PC-3 (cell line): ENCODE results near the gene POTEM.
"Not testable (repeated sequence)": the region's sequence is repeated elsewhere in the genome, so short reads cannot be mapped to it uniquely, and the experiment has no call there.

Source experiments
- CTCF ChIP-seq: fragments of 300-600 bp; sonication (generic); conservative IDR thresholded peaks from 2 replicates; pipeline ENCODE4 v1.5.1; 2017; ENCODE audit warnings: antibody characterized with exemption, low read depth, mild to moderate bottlenecking, low read length
- EZH2 ChIP-seq: fragments of 300-600 bp; sonication (generic); IDR thresholded peaks from one replicate; pipeline ENCODE4 v1.6.1; 2017; ENCODE audit warnings: antibody characterized with exemption, mild to moderate bottlenecking, low read length; ENCODE audit not compliant: unreplicated experiment
- EZH2phosphoT487 ChIP-seq: fragments of 300-600 bp; sonication (generic); IDR thresholded peaks from 2 replicates; pipeline ENCODE4 v1.6.1; 2018; ENCODE audit warnings: mild to moderate bottlenecking, antibody characterized with exemption, low read length, borderline replicate concordance

GRCh38 chr14:18936848-18937247, 30.4 kb upstream of the POTEM start:
- TF ChIP-seq CTCF, EZH2, EZH2phosphoT487: not testable (repeated sequence)
